ENCODE results near the gene ST3GAL4.

Gene ST3GAL4

GRCh38 chr11:126329644-126330211, 25.8 kb upstream of the ST3GAL4 start:
- DNase-seq (ENCODE audit: low spot score): peak; percentile 16

GRCh38 chr11:126331286-126331685, 24.2 kb upstream of the ST3GAL4 start:
- no peak for DNase-seq (ENCODE audit: low spot score)

- DNase-seq (ENCODE audit: low spot score): peak; percentile 41
Observed at GRCh38 chr11:126332221-126332711, 23.2 kb upstream of the ST3GAL4 start.

- DNase-seq (ENCODE audit: low spot score): no peak
Observed at GRCh38 chr11:126333142-126333541, 22.3 kb upstream of the ST3GAL4 start.

- no peak for DNase-seq (ENCODE audit: low spot score)
Observed at GRCh38 chr11:126334659-126335462, 20.6 kb upstream of the ST3GAL4 start.

GRCh38 chr11:126335463-126335760, 20.1 kb upstream of the ST3GAL4 start:
- no peak for DNase-seq (ENCODE audit: low spot score)

- no peak for DNase-seq (ENCODE audit: low spot score)
Observed at GRCh38 chr11:126336138-126336541, 19.3 kb upstream of the ST3GAL4 start.

GRCh38 chr11:126336671-126337101, 18.8 kb upstream of the ST3GAL4 start:
- no peak for DNase-seq (ENCODE audit: low spot score)

GRCh38 chr11:126337126-126337473, 18.4 kb upstream of the ST3GAL4 start:
- no peak for DNase-seq (ENCODE audit: low spot score)

- no peak for DNase-seq (ENCODE audit: low spot score)
Observed at GRCh38 chr11:126337474-126338241, 17.8 kb upstream of the ST3GAL4 start.

- no peak for DNase-seq (ENCODE audit: low spot score)
Observed at GRCh38 chr11:126338346-126339055, 17.0 kb upstream of the ST3GAL4 start.

GRCh38 chr11:126339073-126339862, 16.2 kb upstream of the ST3GAL4 start:
- no peak for DNase-seq (ENCODE audit: low spot score)

- DNase-seq (ENCODE audit: low spot score): no peak
Observed at GRCh38 chr11:126339863-126340434, 15.5 kb upstream of the ST3GAL4 start.

GRCh38 chr11:126340960-126341606, 14.4 kb upstream of the ST3GAL4 start:
- no peak for DNase-seq (ENCODE audit: low spot score)

GRCh38 chr11:126341760-126342161, 13.7 kb upstream of the ST3GAL4 start:
- no peak for DNase-seq (ENCODE audit: low spot score)

- DNase-seq (ENCODE audit: low spot score): no peak
Observed at GRCh38 chr11:126343051-126343450, 12.4 kb upstream of the ST3GAL4 start.

- DNase-seq (ENCODE audit: low spot score): no peak
Observed at GRCh38 chr11:126344141-126345080, 11.1 kb upstream of the ST3GAL4 start.

GRCh38 chr11:126345283-126345682, 10.2 kb upstream of the ST3GAL4 start:
- DNase-seq (ENCODE audit: low spot score): no peak

- DNase-seq (ENCODE audit: low spot score): no peak
Observed at GRCh38 chr11:126345759-126346585, 9.5 kb upstream of the ST3GAL4 start.
